GM21786 (cell line): ENCODE measurements around the gene TMEM129.

Experiments used
- ATAC-seq: cut with Tn5 transposase; IDR thresholded peaks from one replicate; pipeline ENCODE4 v1.9.1; 2021; ENCODE audit not compliant: unreplicated experiment

The TMEM129 gene

GRCh38 chr4:1758306-1759121 lies 37.4 kb upstream of the TMEM129 start:
- no peak for ATAC-seq

- ATAC-seq: no peak
Observed at GRCh38 chr4:1757836-1758235, 36.7 kb upstream of the TMEM129 start.

- ATAC-seq: no peak
Observed at GRCh38 chr4:1756893-1757779, 36.0 kb upstream of the TMEM129 start.

GRCh38 chr4:1756079-1756478 lies 35.0 kb upstream of the TMEM129 start:
- no peak for ATAC-seq

GRCh38 chr4:1755297-1755696 lies 34.2 kb upstream of the TMEM129 start:
- no peak for ATAC-seq

GRCh38 chr4:1754336-1754735 lies 33.2 kb upstream of the TMEM129 start:
- no peak for ATAC-seq

- no peak for ATAC-seq
Observed at GRCh38 chr4:1753697-1754311, 32.7 kb upstream of the TMEM129 start.

GRCh38 chr4:1753294-1753696 lies 32.2 kb upstream of the TMEM129 start:
- no peak for ATAC-seq

GRCh38 chr4:1752284-1753041 lies 31.3 kb upstream of the TMEM129 start:
- ATAC-seq: no peak

- ATAC-seq: no peak
Observed at GRCh38 chr4:1751919-1752283, 30.8 kb upstream of the TMEM129 start.

GRCh38 chr4:1751155-1751918 lies 30.2 kb upstream of the TMEM129 start:
- no peak for ATAC-seq

- no peak for ATAC-seq
Observed at GRCh38 chr4:1750381-1751154, 29.4 kb upstream of the TMEM129 start.

GRCh38 chr4:1749826-1750225 lies 28.7 kb upstream of the TMEM129 start:
- no peak for ATAC-seq

GRCh38 chr4:1749370-1749769 lies 28.2 kb upstream of the TMEM129 start:
- no peak for ATAC-seq

GRCh38 chr4:1748465-1748995 lies 27.4 kb upstream of the TMEM129 start:
- no peak for ATAC-seq

GRCh38 chr4:1747603-1747967 lies 26.5 kb upstream of the TMEM129 start:
- ATAC-seq: no peak

- ATAC-seq: no peak
Observed at GRCh38 chr4:1746919-1747602, 25.9 kb upstream of the TMEM129 start.

- ATAC-seq: no peak
Observed at GRCh38 chr4:1746265-1746691, 25.2 kb upstream of the TMEM129 start.

- ATAC-seq: no peak
Observed at GRCh38 chr4:1745697-1746096, 24.6 kb upstream of the TMEM129 start.
